ENCODE measurements around the gene SMIM21.

Gene SMIM21

DNA sequence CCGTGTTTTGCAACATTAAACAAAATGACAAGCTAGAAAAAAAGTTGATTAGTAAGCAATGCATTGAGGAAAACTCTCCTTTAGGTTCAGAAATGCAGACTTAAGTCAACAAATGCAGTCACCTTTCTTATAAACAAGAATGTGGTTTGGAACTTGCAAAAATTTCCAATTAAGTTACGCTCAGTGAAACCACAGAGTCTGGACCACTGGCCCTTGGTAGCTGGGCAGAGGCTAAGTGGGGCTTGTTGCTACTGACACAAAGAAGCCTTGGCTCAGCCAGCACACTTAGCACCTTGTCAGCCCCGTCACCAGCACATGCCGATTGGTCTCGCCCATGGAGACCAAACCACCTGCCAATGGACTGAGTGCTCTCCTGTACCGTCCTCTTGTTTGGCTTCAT is 53.0 kb downstream of the SMIM21 start:
- DNase-seq = no peak

DNA sequence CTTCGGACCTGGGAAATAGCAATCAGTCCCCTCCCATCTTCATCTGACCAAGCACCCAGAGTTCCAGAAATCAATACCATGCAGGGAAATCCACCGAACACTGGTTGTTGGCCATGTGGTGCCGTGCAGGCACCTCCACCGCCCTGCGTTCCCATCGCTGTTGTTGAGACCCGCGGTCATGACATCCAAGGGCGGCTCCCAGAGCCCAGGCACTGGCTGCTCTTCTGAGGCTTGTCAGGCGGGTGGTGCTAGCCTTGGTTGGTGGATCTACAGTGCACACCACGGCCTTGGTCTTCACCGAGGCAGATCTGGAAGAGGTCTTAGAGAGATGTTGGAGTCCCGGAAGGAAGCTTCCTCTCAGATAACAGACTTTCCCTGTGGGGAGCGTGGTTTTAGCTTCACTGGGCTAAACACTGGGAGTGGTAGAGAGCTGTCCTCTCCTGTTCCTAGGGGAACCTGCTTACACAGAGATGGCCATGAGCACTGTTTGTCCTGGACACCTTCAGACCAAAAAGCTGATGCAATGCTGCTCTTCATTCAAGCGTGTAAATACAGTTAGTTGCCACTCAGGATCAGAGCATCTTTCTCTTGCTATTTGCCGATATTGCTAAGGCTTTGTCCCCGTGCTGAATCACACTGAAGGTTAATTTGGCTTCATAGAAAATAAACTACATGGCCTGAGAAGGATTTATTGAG is 58.3 kb downstream of the SMIM21 start:
- no peak for DNase-seq

DNA sequence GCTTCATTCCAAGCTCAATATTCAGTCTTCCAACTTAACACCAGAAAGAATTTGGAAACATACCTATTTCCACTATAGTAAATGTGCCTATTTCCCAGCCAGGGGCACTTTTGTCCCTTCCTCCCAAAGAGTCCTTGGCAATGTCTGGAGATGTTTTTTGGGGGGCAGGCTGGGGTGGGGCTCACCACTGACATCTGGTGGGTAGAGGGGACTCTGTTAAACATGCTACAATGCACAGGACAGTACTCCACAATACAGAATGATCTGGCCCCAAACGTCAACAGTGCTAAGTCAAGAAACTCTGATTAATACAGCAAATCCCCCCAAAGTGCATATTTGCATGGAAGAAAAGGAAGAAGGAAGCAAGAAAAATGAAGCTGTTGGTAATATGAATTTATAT is 61.7 kb downstream of the SMIM21 start:
- DNase-seq = no peak

DNA sequence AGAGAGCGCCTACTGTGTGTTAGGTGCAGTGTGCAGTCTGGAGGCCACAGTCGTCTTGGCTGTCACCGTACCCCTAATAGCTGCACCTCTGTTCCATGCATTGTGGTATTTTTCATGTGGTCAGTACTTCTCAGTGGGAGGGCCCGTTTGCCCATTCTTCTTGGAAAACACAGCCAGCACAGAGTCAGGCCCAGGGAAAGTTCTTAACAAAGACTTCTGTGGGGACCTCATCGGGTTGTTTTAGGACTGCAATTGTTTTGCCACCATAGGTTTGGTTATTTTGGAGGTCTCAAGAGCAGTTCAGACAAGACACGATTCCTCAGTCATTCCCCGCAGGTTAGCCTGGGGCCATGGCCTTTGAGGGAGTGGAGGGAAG is 62.3 kb downstream of the SMIM21 start:
- DNase-seq = no peak

DNA sequence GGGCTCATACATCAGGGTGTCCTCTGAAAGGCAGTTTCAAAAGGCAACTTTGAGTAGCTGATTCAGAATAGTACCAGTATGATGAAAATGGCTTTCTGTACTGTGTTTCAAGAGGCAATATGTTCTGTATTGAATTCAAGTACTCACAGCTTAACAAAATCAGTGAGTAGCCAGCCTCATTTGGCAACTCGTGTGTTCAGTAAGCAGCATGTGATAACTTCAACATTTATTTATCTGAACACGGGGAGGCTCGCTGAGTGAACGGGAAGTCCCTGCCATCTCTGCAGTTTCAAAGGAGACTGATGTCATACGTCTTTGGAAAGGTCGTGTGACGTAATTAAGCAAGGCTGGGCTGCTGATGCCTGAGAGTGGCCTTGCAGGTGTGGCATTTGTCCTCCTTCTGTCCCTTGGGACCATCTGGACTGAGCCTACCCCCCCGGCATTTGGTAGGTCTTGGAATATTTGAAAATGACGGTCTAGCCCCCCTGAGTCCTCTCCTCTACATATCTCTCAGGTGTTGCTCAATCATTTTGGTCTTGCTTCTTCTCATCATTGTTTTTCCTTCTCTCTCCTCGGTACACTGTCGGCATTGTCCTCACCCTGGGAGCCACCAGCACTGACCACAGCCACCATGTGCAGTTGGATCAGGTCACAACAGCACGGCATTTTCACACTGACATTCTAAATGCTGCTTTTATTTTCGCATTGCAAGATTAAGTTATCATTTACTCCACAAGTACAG is 62.8 kb downstream of the SMIM21 start:
- DNase-seq = no peak

DNA sequence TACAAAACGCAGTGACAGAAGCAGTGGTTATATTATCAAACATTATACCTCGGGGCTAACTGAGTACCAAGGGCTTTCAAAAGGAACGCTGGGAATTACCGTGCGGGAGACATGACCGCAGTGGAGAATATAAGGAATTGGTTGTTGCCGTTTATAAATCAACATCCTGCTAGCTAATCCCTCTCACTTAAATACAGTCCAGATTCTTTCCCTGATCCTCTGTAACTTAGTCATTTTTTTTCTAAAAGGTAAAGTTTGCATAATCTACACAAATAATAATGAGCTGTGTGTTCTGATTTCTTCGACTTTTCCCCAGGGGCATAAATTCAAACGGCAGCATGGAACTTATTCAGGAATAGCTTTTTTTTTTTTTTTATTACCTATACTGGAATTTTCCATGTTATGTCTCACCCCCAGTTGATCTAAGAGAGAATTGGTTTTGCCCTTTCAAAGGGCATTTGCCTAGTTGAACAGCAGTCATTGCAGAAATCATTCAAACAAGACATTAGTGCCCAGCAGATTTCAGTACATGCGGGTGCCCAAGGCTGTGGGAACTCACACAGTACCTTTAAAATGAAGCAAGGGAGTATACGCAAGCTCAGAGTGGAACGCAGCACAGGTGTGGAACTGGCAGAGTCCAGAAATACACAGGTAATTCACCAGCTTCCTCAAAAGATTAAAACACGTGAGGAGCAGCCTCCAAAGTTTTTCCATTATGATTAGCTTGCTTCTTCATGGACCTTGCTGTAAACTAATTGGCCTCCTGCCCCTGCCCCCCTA is 63.9 kb downstream of the SMIM21 start:
- DNase-seq = no peak

DNA sequence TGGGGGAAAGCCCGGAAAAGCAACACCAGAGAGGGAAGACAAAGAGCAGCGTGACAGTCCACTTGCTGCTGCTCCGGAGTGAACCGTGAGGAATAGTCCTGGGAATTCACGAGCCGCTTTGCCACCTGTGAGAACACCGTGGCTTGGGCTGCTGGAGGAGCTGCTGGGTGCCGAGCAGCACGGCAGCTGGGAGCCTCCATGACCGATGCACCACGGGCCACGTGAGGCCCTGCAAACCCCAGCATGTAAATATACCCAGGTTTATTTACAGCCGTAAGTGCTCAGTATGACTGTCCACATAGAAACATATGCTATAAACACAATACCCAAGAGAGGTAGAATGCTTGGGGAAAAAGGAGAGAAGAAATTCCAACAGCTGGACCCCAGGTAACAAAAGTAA is 65.1 kb downstream of the SMIM21 start:
- no peak for DNase-seq

DNA sequence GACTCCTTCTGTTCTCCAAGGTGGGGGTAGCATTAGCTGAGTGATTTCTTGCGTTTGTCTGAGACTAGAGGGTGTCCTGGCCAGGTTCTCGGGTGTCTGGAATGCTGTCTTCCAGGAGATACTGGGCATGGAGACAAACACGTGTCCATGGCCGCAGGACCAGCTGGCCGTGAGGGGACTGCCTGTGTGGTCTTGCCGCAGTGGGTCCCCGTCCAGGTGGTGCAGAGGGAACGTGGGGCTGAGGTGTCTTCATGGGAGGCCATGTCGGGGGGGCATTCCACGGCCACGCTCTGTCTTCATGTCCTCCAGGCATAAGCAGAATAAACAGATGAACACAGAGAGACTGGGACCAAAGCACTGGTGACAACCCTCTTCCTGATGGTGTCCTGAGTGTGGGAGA is 66.6 kb downstream of the SMIM21 start:
- DNase-seq = no peak

DNA sequence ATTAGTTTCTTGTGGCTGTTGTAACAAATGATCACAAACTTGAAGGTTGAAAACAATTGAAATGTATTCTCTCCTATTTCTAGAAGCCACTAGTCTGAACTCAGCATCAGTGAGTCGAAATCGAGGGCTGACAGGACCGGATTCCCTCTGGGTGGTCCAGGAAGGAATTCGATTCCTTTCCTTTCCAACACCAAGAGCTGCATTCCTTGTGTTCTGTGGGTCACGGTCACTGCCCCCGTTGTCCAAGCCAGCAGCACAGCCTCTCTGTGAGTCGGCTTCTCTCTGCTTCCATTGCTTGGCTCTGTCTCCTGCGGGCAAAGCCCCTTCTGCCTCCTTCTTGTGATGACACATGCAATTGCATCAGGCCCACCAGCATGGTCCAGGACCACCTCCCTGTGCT is 67.3 kb downstream of the SMIM21 start:
- no peak for DNase-seq
